Caki2 (cell line): ENCODE results near the gene FRMD1. TPM values are rescaled to one million over a fixed set of nuclear protein-coding genes. Genes with fewer than 3 reads are reported as not detected.

ENCODE experiments used
- DNase-seq: peaks from one replicate; pipeline ENCODE4 v3.0.0-alpha.2; 2015; ENCODE audit warnings: low read depth
- in situ Hi-C: cut with HindIII; loops from 2 replicates; pipeline ENCODE4 v1.10.0; 2016; ENCODE audit warnings: low sequenced_read_pairs, low pct_unique_long_range_greater_than_20kb, mixed read lengths
- total RNA-seq: library from RNA; depleted of rRNA; stranded (reverse); fragments of >200 nt; shearing (Covaris generic); gene quantifications from 2 replicates; pipeline ENCODE4 v1.2.3, GENCODE V29; 2014; ENCODE audit warnings: low replicate concordance

The FRMD1 gene
- total RNA-seq, 1 experiment from 2014 or later = not detected

DNA sequence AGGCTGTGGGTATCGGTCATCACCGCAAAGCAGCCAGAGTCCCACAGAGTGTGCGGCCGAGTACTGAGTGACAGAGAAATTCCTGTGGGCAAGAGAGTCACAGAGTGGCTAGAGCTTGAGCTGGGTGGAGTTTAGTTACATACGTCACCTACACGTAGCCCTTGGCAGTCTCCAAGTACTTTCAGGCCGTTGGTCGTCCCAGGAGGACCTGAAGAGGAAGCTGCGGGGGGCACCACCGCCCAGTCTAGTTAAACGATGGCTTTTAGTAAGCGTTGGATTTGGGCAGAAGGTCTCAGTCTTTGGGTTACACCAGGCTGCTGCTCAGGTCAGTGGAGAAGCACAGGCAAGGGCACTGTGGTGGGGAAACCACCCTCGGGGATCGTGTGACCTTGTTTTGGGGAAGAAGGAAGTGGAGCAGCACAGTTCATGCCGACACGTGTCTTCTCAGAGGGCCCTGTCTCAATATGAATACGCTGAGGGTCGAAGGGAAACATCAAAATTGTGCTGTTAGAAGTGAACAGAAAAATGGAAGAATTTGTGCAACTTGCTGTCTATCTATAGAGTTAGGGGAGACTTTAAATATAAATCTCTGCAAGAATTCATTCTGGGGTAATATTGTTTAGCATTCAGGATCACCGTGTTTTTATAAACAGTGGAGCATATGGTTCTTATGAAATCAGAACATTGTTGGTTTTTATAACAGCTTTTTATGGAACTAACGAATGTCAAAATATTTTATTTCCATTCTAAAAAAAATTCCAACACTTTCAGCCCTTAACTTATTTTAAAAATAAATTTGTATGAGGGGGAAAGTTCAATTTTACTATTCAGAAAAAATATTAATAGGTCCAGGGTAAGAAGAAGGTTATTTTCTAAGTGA lies 52.9 kb downstream of the FRMD1 start:
- DNase-seq = no peak
- in situ Hi-C loops = no loop called here

DNA sequence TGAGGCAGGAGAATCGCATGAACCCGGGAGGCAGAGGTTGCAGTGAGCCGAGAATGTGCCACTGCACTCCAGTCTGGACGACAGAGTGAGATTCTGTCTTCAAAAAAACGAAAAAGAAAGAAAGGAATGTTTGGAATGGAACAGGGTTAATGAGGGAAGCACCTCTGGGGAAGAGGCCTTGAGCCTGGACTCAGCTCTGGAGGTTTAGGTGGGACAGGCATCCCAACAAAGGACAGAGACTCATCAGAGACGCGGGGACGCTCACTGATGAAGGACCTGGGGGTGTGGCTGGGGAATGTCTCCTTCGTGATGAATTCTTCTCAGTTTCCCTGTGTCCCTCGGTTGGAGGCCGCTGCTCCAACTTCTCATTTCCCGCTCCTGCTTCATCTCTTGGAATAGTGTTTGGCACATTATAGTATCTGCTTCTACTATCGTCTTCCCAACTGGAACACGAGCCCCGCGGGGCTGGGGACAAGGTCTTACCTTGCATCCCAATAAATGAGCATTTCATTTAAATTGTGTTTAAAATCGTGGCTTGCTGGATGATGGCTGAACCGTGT lies 54.0 kb downstream of the FRMD1 start:
- in situ Hi-C loops = no loop called here

DNA sequence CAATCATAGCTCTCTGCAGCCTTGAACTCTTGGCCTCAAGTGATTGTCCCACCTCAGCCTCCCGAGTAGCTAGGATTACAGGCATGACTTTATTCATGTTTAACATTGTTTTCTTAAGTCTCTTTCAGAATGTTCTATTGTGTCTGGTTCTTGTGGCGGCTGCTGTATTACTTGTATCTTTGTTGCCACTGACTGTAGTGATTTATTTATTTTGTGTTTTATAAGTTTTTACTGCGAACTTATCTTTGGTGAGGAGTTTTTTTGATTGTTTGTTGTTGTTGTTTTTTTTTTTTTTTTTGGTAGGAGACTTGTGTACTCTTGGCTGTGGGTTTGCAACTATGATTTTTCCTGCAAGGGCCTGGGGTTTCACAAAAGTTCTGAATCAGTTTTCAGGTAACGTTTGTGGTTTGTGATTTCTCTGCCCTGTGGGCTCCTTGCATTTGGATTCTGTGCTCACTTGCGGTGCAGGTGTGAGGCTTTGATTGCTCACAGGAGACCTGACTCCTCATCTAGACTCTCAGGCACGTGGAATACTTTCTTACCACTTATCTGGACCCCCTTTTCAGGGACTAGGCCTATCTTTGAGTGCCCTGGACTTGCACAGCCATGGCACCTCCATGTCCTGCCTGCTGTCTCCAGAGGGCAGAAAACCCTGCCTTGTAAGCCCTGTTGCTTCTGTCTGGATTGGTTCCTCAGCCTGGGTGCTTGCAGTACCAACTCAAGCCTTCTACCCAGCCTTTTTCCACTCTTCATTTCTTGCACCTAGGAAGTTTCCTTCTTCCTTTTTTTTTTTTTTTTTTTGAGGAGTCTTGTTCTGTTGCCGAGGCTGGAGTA lies 56.3 kb downstream of the FRMD1 start:
- in situ Hi-C loops = no loop called here
- DNase-seq = no peak

More for the DNA sequence above, 54.0 kb downstream of the FRMD1 start:
- no peak for DNase-seq

DNA sequence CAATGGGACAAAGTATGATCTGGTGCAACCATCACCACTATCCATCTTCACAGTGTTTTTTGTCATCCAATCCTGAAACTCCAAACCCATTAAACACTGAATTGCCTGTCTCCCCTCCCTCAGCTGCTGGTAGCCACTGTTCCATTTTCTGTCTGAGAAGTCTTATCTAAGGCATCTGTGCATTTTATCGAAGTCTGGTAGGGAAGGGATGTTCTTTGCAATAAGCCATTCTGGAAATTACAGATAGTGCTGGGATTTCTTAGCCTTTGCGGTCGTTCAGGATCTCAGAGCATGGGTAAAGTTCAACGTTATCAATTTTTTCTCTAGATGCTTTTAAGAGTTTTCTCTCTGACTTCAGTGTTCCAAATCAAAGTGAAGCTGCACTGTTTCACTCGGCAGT lies 57.4 kb downstream of the FRMD1 start:
- in situ Hi-C loops = no loop called here
- DNase-seq = no peak

DNA sequence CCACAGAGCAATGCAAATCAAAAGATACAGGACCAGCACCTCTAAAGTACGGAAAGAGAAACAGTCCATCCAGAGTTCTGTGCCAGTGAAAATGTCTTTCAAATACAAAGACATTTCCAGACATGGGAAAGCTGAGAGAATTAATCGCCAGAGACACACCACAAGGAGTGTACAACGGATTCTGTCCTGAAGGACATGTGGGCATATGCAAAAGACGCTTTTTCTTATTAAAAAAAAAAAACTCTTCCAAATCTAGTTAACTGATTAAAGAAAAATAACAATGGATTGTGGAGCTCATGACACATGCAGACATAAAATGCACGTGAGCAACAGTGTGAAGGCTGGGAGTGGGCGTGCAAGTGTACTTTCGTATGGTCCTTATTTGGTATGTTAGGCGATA lies 58.8 kb downstream of the FRMD1 start:
- in situ Hi-C loops = no loop called here
- DNase-seq = no peak

DNA sequence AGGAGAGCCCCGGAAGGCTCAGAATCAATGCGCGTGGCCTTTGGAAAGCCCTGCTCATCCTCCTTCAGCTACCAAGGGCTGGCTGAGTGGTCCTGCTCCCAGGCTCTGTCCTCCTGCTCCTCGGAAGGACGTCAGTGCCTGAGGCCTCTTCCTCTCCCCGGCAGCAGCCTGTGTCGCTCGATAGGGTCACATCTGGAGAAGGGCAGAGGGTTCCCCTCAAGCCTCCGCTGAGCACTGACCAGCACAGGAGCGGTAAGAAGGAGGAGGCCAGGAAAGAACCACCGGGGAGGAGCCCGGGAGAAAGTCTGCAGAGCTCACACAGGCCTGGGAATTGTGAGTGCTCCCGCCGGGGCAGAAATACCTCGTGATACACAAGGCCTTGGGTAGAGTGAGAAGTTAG lies 60.3 kb downstream of the FRMD1 start:
- in situ Hi-C loops = no loop called here
- no peak for DNase-seq

DNA sequence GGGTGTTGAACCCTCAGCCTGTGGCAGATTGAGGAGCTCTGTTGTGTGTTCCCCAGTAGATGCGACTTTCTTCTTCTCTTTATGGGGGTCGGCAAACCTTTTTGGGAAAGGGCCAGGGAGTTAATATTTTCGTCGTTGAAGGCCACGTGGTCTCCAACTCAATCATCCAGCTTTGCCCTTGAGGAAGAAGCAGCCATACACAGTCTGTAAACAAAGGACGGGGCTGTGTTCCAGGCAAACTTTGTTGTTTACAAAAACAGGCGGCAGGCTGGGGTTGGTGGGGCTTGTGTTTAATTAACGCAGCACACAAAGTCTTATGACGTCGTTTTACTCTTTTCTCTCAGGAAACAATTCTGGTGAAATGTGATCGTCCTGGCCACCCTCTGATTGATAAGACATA lies 61.4 kb downstream of the FRMD1 start:
- in situ Hi-C loops = no loop called here
- no peak for DNase-seq

DNA sequence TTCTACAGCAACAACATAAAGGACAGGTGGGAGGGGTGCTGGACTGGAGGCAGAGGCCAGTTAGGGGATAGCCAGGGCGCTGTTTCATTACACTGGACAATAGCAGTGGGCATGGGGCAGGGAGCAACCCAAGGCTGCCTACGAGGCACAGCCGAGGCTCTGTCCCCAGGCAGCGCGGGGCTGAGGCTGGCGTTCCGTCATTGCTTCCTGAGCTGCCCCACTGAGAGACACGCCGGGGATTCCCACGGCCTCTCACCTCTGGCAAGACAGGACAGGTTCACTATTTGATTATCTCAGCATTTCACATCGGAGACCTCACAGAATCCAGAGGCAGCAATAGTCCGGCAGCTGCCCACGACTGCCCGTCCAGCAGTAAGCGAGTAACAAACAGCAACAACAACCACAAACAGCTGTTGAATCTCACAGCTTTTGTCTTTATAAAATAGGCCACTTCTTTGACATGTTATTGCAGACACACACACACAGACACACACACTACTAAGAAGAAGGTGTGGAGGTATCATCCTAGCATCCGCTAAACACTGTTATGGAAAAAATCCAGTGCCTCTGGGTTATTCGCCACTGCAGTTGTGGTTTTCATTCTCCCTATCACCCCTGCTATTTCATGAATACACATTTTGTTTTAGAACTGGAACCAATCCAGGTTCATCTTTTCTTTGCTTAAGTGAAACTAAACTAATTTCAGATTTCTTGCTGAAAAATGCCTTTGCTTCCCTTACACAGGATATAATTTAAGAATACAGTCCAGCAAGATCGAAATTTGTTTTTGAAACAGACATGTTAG lies 62.1 kb downstream of the FRMD1 start:
- no peak for DNase-seq
- in situ Hi-C loops = no loop called here

DNA sequence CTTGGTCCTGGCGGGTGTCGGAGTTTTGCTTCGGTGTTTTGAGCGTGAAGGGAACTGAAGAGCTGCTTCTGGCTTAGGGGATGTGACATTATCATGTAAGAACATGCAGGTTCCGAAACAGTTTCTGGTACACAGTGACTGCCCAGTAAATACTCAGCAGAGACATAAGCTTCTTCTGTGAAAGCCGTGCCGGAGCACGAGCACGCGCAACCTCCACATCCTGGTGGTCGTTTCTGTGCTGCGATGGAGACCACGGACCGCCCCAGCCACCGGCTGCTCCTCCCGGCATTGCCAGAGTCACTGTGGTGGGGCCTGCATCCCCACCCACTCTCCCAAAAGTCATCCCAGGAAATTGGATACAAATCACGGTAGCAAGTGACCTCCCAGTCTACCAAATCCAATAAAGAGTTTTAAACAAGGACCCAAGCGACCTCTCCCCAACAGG lies 62.8 kb downstream of the FRMD1 start:
- in situ Hi-C loops = no loop called here

DNA sequence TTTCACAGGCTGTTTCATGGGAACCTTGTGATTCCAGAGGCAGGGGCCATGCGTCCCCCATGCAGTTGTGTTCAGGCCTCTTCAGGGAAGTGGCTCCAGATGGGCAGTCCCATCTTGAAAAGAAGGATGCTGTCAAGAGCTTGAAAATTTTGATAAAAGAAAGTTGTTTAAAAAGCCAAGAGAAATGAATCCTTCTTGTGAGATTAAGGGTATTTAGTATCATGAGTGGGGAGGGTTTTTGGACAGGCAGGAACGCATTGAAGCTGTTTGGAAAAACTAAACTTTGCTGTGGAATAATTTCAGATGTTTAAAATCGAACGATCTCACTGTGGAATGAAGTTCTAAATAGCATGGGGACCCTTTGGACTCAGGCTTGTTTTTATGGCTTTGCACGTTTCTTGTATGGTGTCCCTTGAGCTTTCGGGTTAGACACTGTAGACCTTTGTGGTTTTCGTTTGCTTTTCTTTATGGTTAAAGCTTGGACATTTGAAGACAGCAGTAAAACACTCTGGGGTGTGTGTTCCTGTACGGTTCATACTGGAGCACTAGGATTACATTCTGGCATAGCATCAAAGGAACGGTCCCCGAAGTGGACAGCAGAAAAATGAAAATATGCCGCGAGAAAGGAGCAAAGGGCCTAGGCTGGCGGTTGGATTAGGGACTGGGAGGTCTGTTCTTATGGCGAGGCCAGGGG lies 63.4 kb downstream of the FRMD1 start:
- DNase-seq = no peak
- in situ Hi-C loops = no loop called here

More for the DNA sequence above, 62.8 kb downstream of the FRMD1 start:
- no peak for DNase-seq

DNA sequence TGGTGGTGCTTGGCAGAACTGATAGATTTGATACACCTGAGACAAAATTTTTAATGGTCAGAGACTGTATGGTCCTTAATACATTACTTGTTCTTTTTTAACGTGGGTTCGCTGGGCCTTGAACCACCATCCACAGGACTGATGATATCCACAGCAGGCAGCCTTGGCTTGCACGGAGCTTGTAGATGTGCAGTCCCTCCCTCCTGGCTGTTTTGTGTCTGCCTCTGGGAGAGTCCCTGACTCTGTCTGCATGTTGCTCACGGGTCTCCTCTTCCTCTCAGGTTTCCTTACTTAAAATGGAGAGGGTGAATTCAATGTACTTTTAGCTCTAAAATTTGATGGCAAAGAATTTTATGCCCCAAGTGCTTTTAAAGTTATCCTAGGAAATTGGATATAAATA lies 64.0 kb downstream of the FRMD1 start:
- DNase-seq = no peak
- in situ Hi-C loops = no loop called here

DNA sequence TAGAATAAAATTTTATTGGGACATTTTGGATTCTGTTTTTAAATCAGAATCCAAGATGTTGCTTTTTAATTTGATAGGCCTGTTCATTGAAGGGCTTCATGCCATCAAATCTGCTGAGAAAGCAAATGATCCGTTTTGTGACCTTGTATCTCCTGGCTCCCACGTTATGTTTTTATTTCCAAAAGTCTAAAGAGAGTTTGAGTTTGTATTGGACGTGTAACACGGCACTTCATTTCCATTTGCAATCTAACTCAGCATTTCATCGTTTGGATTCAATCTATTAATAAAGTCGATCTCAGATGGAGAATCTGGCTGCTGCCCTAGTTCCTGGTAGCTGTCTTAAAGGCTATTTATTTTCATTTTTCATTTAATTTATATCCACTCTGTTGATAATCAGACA lies 64.6 kb downstream of the FRMD1 start:
- no peak for DNase-seq
- in situ Hi-C loops = no loop called here

DNA sequence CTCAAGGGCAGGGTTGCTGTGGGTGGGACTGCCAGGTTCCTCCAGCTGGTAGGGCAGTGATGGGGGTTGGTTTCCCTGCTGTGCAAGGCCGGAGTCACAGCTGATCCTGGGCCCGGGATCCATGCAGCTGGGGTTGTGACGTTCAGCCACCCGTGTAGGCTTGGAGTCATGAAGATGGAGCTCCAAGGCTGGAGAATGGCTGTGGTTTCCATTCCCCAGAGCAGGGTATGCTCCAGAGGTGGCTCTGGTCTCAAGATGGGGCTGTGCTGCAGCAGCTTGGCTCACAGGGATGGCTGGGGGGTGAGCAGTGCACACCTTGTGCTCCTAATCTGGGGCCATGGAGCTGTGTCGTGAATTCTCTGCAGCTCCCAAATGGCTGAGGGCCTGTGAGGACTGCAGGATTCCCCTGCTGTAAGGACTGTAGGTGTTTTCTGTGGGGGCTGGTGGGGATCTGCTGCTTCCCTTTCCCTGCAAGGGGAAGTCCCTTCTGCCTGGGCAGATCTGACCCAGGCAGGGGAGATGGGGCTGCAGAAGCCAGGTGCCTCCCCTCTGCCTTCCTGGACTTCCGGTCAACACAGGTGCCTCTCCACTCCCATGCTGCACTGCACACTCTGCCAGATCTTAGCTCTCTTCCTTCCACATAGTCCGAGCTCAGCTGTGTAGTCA lies 65.6 kb downstream of the FRMD1 start:
- in situ Hi-C loops = no loop called here
- no peak for DNase-seq

DNA sequence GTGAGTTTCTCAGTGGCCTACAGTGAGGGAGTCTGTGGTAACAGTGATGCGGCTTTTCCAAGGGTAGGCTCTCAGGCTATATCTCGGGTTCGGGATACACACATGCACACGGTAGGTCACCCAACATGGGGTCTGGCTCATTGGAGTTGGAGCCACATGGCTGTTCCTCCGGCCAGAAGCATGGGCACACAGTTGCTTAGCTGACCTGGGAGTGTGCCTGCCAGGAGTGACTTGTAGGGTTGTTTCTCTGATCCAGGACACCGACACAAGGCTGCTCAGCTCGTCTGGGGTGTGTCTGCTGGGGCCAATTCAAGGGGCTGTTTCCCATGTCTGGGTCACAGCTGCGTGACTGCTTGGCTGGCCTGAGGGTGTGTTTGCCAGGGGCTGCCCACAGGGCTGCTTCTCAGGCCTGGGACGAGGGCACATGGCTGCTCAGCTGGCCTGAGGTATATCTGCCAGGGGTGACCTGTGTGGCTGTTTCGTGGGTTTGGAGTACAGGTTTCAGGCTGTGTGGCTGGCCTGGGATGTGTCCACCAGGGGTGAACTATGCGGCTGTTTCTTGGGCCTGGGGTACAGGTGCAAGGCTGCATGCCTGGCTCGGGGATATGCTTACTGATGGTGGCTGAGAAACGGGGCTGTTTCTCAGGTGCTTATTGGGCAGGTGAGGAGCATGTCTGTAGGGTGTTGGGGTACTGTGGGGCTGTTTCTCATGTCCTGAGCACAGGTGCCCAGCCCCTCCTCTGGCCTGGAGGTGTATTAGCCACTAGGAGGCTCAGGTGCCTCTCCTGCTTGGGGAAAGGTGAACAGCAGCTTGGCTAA lies 66.4 kb downstream of the FRMD1 start:
- in situ Hi-C loops = no loop called here
- no peak for DNase-seq

DNA sequence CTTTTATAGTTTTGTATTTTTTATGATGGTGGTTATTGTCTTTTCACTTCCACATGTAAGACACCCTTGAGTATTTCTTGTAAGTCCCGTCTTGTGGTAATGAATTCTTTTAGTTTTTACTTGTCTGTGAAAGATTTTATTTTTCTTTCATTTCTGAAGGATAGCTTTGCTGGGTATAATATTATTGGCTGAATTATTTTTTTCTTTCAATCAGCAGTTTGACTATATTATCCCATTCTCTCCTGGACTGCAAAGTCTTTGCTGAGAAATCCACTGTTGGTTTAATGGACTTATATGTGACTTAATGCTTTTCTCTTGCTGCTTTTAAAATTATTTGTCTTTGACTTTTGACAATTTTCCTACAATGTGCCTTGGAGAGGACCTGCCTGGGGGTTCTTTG lies 67.7 kb downstream of the FRMD1 start:
- in situ Hi-C loops = no loop called here
- DNase-seq = no peak

DNA sequence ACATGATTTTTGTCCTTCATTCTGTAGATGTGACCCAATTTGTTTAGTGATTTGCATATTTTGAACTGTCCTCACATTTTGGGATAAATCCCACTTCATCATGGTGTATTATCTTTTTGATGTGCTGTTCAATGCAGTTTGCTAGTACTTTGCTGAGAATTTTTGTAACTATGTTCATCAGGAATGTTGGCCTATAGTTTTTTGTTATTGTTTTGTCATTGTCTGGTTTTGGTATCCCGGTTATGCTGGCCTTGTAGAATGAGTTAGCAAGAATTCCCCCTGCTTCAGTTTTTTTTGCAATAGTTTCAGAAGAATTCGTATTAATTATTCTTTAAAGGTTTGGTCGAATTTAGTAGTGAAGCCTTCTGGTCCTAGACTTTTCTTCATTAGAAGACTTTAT lies 69.7 kb downstream of the FRMD1 start:
- in situ Hi-C loops = no loop called here
- no peak for DNase-seq
